ENCODE results near the gene SLC44A3.

SLC44A3 gene

DNA sequence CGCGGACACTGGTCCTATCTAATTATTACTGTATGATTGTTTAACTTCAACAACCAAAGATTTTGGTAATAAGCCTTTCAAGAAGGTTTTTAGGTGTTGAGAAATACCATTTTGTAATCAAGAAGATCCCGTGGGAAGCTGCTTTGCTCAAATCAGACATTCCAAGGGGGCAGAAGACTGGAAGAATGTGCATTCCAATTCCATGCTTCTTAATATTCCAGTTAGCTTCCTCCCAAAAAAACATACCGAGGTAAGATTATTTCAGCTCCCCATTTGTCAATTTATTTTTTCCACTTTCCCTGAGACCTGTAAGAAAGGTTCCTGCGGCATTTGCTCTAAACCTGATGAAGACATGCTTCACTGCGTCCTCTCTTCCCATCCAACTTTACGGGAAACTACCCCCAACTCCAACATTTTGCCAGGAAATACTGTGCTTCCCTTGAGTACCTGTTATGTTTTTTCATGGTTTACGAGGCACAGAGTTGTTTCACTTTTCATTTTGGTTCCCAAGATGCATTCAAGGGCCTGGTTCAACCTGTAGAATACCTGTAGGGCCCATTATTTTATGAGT, 102.7 kb downstream of the SLC44A3 start:
- peaks cover 27% of the 10 kb centered on the region for H3K27me3 ChIP-seq
- H3K4me2 ChIP-seq, result no peak overlapping the region
- H3K27ac ChIP-seq, result no peak overlapping the region
- no peaks in the 10 kb centered on the region; the same call in 1 of the 2 replicates for H3K9me3 ChIP-seq
- peaks cover 9% of the 10 kb centered on the region; the same call in 1 of the 2 replicates for H3K36me3 ChIP-seq
- H3K9ac ChIP-seq, result no peak overlapping the region
- peaks cover 28% of the 10 kb centered on the region for H3K4me1 ChIP-seq
- no peak overlapping the region for H3K4me3 ChIP-seq
- no peak for TF ChIP-seq Cebpa-rat (IDR thresholded peaks at IDR 0.05)
- H4K20me1 ChIP-seq, result peaks cover 62% of the 10 kb centered on the region

DNA sequence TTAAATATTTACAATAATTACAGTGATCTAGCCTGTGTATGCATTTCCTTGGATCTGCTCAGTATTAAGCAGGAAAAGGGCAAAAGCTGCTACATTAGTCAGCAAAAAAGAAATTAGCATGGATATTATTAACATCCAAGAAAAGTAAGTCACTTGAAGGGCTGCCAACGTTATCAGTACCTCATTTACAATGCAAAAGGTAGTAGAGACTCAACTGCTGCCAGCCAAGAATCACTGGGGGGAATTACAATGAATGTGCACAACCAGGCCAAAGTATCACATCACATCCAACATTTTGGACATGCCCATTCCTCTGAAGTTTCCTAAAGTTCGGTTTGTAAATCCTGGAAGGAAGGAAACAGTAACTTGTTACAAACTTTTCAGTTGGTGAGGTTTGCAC, 104.8 kb downstream of the SLC44A3 start:
- Histone ChIP-seq H3K27me3 (peaks cover 32% of the 10 kb centered on the region), H3K27ac (no peak overlapping the region), H3K4me1 (peaks cover 33% of the 10 kb centered on the region), H3K4me3 (peak overlapping the region; percentile 79), H4K20me1 (peaks cover 54% of the 10 kb centered on the region), H3K9me3 (no peaks in the 10 kb centered on the region), H3K9ac (0 out of 2 replicates have a peak overlapping the region, but pooled peaks have one; percentile 82), H3K4me2 (peak overlapping the region; percentile 98), H3K36me3 (peaks cover 9% of the 10 kb centered on the region; the same call in 1 of the 2 replicates)
- no peak for TF ChIP-seq Cebpa-rat (IDR thresholded peaks at IDR 0.05)

DNA sequence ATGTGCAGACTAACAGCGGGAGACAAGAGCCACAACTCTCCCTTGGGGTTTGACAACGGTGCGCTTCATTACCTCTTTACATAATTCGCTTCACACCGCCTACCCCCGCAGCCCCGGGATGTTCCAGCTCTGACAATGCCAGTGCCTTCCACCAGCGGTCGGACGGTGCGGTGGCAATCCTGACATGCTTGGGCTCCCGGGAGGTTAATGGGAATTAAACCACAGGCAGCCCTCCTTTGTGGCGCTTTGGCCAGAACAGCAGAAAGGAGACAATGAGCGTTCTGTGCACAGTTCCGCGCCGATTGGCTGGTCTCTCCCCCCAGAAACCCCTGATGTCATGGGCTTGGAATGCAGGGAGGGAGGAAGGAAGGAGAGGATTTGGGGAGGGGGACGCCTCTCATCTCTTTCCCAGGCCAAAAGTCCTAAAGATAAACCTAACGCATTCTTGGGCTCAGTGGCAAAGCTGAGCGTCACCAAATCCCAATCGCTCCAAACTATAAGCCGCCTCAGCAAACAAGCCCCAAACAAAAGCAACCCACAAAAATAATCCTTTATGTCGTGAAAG, 105.5 kb downstream of the SLC44A3 start:
- H3K27me3 ChIP-seq, result peaks cover 32% of the 10 kb centered on the region
- no peak for TF ChIP-seq Cebpa-rat (IDR thresholded peaks at IDR 0.05)
- peaks cover 48% of the 10 kb centered on the region for H4K20me1 ChIP-seq
- peaks cover 33% of the 10 kb centered on the region for H3K4me1 ChIP-seq
- peaks cover 9% of the 10 kb centered on the region; the same call in 1 of the 2 replicates for H3K36me3 ChIP-seq
- peak overlapping the region; percentile 82; the same call in 1 of the 2 replicates for H3K27ac ChIP-seq
- peak overlapping the region; percentile 98 for H3K4me2 ChIP-seq
- no peaks in the 10 kb centered on the region for H3K9me3 ChIP-seq
- H3K9ac ChIP-seq, result peak overlapping the region; percentile 82
- H3K4me3 ChIP-seq, result peak overlapping the region; percentile 79

DNA sequence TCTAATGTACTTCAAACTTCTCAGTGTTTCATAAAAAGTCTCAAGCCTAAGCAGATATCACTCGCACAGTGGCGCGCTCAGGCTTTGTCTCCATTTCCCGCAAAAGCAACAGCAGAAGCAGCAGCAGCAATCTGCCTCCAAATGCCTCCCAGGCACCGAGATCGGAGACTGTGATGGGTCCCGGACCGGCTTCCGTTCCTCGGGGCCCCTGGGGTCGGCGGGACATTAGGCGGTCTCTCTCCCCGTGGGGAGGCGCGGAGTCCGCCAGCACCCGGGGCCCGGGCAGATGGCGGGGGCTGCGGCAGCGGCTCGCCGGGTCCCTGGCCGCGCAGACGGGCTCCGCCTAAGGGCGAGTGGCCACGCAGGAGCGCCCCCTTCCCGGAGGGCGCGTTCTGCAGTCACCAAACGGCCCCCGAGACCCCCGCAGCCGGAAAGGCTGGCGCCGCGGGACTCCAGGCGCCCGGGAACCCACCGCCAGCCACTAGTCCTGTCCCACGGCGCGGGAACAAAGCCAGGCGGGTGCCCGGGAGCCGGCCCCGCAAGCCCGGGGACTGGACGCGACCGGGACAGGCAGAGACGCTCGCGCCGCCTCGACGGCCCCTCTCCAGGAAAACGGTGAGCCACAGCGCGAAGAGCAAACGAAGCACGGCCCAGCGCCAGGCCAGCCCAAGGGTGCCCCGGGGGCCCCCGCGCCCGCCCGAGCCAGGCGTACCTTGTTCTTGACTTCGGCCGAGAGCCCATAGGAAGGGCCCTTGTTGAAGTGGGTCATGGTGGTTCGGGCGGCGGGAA, 106.2 kb downstream of the SLC44A3 start:
- Histone ChIP-seq H3K4me3 (peak overlapping the region; percentile 79), H4K20me1 (peaks cover 41% of the 10 kb centered on the region), H3K27ac (peak overlapping the region; percentile 82), H3K9me3 (no peaks in the 10 kb centered on the region), H3K27me3 (peaks cover 32% of the 10 kb centered on the region), H3K4me1 (peaks cover 33% of the 10 kb centered on the region), H3K4me2 (peak overlapping the region; percentile 98), H3K36me3 (peaks cover 9% of the 10 kb centered on the region; the same call in 1 of the 2 replicates), H3K9ac (peak overlapping the region; percentile 82)
- TF ChIP-seq Cebpa-rat (IDR thresholded peaks at IDR 0.05), result no peak

DNA sequence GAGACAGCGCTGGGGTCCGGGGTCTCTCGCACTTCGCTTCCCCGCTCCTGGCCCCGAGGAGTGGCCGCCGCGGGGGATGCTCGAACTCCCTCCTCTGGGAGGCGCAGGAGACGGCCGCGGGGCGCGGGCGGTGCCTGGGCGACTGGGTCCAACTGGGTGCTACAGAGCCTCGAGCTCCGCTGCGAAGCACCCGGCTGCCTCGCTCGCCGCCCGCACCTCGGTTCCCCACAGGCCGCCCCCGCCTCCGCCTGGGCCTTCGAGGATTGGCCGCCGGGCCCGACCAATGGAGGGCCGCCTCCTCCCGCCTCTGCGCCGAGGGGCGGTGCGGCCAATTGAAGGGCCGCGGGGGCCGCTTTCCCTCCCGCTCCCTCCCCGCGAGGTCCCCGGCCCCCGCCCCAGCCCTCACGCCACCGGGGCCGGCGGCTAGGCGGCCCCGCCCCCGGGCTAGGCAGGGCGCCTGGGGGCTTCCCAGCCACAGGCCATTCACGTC, 106.8 kb downstream of the SLC44A3 start, which contains the start of gene CNN3:
Gene CNN3, minus strand, starts transcription at position 196 of the 490 bp plus-strand sequence. CDS start 216 bp downstream, outside the sequence.
- H3K4me2 ChIP-seq, result peak within 1 kb of the TSS; percentile 98
- peaks cover 6% of the 10 kb centered on the region; the same call in 1 of the 2 replicates for H3K36me3 ChIP-seq
- no peaks in the 10 kb centered on the region for H3K9me3 ChIP-seq
- H3K4me1 ChIP-seq, result peaks cover 33% of the 10 kb centered on the region
- peaks cover 32% of the 10 kb centered on the region for H3K27me3 ChIP-seq
- H3K4me3 ChIP-seq, result peak within 1 kb of the TSS; percentile 79
- H3K27ac ChIP-seq, result peak within 1 kb of the TSS; percentile 82
- peak within 1 kb of the TSS; percentile 82 for H3K9ac ChIP-seq
- peaks cover 38% of the 10 kb centered on the region for H4K20me1 ChIP-seq
- TF ChIP-seq Cebpa-rat (IDR thresholded peaks at IDR 0.05), result no peak

DNA sequence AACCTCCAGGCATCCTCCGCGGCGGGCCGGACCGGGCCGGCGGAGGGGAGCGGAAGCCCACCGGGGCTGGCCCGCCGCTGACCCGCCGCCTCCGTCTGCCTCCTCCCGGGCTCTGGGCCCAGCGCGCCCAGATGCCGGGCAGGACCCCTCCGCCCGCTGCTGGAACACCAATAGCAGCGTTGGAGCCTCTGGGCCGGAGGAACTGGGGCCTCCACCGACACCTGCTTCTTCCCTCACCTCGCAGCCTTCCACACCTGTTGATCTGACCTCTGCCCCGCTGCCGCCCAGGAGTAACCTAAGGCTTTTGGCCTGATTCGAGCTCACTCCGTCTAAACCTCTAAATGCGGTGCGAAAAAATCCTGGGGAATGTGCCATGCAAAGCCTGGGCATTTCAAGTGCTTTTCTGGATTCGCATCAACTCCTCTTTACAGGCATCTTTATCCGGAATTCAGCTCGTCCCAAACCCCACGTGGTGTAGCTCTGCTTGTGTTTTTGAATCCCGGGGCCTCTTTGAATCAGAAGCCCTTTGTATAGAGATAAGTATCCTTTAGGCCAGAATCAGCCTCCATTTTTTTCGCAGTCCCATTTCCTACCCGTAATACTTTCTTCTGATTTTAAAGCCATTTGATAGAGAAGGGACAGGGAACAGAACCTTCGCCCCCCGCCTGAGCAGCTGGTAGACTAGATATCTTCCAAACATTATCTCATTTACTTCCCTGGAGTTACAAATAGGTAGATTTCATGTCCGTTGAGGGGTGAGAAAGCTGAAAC, 107.4 kb downstream of the SLC44A3 start:
- TF ChIP-seq Cebpa-rat (IDR thresholded peaks at IDR 0.05), result no peak
- Histone ChIP-seq H3K9me3 (no peaks in the 10 kb centered on the region), H3K4me2 (peak overlapping the region; percentile 98), H3K27me3 (peaks cover 32% of the 10 kb centered on the region), H3K9ac (peak overlapping the region; percentile 76), H3K27ac (peak overlapping the region; percentile 51), H4K20me1 (peaks cover 32% of the 10 kb centered on the region), H3K36me3 (peaks cover 6% of the 10 kb centered on the region; the same call in 1 of the 2 replicates), H3K4me3 (peak overlapping the region; percentile 79), H3K4me1 (peaks cover 33% of the 10 kb centered on the region)

DNA sequence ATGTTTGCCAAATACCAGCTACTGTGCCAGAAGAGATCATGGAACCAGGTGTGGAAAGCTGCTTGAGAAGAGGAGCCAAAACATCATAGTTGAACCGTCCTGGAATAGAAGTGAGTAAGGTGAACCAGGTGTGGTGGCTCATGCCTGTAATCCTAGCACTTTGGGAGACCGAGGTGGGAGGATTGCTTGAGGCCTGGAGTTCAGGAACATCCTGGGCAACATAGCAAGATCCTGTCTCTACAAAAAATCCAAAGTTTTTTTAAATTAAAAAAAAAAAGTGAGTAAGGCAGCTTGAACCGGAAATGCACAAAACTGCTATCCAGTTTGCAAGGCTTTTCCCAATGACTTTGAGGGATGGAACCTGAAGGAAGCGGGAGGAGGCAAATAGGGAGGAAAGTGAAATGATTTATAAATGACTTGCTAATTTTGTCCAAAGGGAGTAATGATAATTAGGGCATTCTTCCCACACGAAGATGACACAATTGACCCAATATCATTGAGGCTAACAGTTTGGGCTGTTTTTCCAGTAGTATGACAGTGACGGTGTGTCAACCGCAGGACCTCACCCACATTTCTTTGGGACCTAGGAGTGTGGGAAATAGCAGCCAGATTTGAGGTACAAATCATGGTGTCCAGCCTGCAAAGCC, 108.3 kb downstream of the SLC44A3 start:
- H3K4me1 ChIP-seq, result peaks cover 33% of the 10 kb centered on the region
- H4K20me1 ChIP-seq, result peaks cover 24% of the 10 kb centered on the region
- H3K4me3 ChIP-seq, result no peak overlapping the region
- no peak for TF ChIP-seq Cebpa-rat (IDR thresholded peaks at IDR 0.05)
- no peak overlapping the region for H3K27ac ChIP-seq
- H3K4me2 ChIP-seq, result peak overlapping the region; percentile 98; the same call in 1 of the 2 replicates
- peaks cover 6% of the 10 kb centered on the region; the same call in 1 of the 2 replicates for H3K36me3 ChIP-seq
- H3K27me3 ChIP-seq, result peaks cover 32% of the 10 kb centered on the region
- H3K9me3 ChIP-seq, result no peaks in the 10 kb centered on the region
- no peak overlapping the region for H3K9ac ChIP-seq

DNA sequence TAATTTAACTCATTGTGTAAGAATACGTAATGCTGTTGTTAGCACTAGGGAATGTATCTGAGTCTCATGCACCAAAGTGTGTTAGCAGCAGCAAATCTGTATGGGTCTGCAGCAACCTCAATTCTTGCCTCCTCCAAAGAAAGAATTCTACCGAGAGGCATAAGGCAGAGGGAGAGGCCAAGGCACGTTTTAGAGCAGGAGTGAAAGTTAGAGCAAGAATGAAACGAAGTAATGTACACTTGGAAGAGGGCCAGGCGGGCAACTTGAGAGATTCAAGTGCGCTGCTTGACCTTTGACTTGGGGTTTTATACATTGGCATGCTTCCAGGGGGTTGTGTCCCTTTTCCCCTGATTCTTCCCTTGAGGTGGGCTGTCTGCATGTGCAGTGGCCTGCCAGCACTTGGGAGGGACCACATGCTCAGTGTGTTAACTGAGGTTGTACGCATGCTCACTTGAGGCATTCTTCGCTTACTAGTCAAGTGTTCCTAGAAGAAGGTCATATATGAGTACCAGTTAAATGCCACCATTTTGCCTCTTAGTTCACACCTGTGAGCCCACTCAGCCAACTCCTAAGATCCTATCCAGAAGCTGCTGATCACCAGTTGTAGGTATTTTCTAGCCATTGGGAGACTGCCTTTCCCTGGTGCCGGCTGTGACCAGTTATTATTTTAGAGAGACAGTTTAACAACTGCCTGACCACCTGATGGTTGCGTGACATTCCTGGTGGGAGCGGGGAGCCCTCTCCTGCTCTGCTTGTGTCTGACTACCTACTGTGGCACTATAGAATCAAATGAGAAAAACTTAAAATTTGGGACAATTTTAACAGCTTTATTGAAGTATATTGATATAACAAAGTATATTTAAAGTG, 109.4 kb downstream of the SLC44A3 start:
- H3K4me1 ChIP-seq, result peaks cover 23% of the 10 kb centered on the region
- TF ChIP-seq Cebpa-rat (IDR thresholded peaks at IDR 0.05), result no peak
- H3K27me3 ChIP-seq, result peaks cover 32% of the 10 kb centered on the region
- no peak overlapping the region for H3K27ac ChIP-seq
- no peak overlapping the region for H3K4me3 ChIP-seq
- H4K20me1 ChIP-seq, result peaks cover 13% of the 10 kb centered on the region
- H3K4me2 ChIP-seq, result no peak overlapping the region
- no peaks in the 10 kb centered on the region for H3K9me3 ChIP-seq
- no peaks in the 10 kb centered on the region for H3K36me3 ChIP-seq
- no peak overlapping the region for H3K9ac ChIP-seq
